T-cell (primary cell): ENCODE data around the gene FOXP1. TPM values are rescaled to one million over a fixed set of nuclear protein-coding genes. Genes with fewer than 3 reads are reported as not detected.

Experiments
- ATAC-seq, 4 experiments: fragments of 200-7000 bp in 3 of 4; fragments of 150-1000 bp in 1 of 4; cut with Tn5 transposase; replicated peaks in 1 of 4; 1 replicate in 3 of 4; 2 replicates in 1 of 4; pipeline ENCODE4 v1.10.0; 2021; ENCODE audit warnings: moderate library complexity in 3 of 4, mild to moderate bottlenecking in 2 of 4, moderate number of reproducible peaks in 1 of 4
- CTCF ChIA-PET, 2 donors: fragments of 300-600 bp; sonication (Branson Sonifier 250); formaldehyde crosslinking; loops; one replicate each; lab custom pipeline; 2022; ENCODE audit warnings: antibody characterized with exemption in 2 of 2; lab: Charles Lee
- POLR2A ChIA-PET, 2 donors: fragments of 300-600 bp; sonication (Branson Sonifier 250); formaldehyde crosslinking; loops; one replicate each; lab custom pipeline; 2022; ENCODE audit warnings: antibody characterized with exemption in 2 of 2; lab: Charles Lee
- DNase-seq, 35 experiments: peaks; one replicate each; pipeline versions ENCODE4 v3.0.0 to v3.0.0-alpha.2; 2013 to 2023
- H3K27ac ChIP-seq: one replicate; pipeline ENCODE4 v1.5.1; 2013; ENCODE audit warnings: low read length
- H3K27me3 ChIP-seq, 2 experiments: replicated peaks in 1 of 2; 1 replicate in 1 of 2; 2 replicates in 1 of 2; pipeline versions ENCODE4 v1.6.1 to v1.7.0; 2013; ENCODE audit warnings: low read length in 1 of 2, mixed read lengths in 1 of 2; ENCODE audit not compliant: control insufficient read depth in 2 of 2, insufficient read depth in 2 of 2; ENCODE audit errors: extremely low read depth in 1 of 2
- H3K36me3 ChIP-seq, 2 donors: 1 replicate in 1 of 2; 2 replicates in 1 of 2; pipeline versions ENCODE4 v1.6.1 to v1.7.0; 2013; ENCODE audit warnings: low read length in 1 of 2; ENCODE audit not compliant: control insufficient read depth in 2 of 2, insufficient read depth in 1 of 2; ENCODE audit errors: extremely low read depth in 1 of 2
- H3K4me1 ChIP-seq, 2 experiments: 1 replicate in 1 of 2; 2 replicates in 1 of 2; pipeline versions ENCODE4 v1.6.1 to v1.7.0; 2013; ENCODE audit warnings: low read length in 2 of 2, mixed read lengths in 1 of 2; ENCODE audit not compliant: insufficient read depth in 2 of 2, control insufficient read depth in 1 of 2; ENCODE audit errors: extremely low read depth in 1 of 2
- H3K4me3 ChIP-seq, 2 donors: 1 replicate in 1 of 2; 2 replicates in 1 of 2; pipeline versions ENCODE4 v1.5.1 to v1.7.0; 2013; ENCODE audit warnings: mild to moderate bottlenecking in 2 of 2, low read length in 1 of 2, moderate library complexity in 1 of 2; ENCODE audit not compliant: control insufficient read depth in 1 of 2; ENCODE audit errors: extremely low read depth in 1 of 2
- H3K9me3 ChIP-seq: 2 replicates; pipeline ENCODE4 v1.7.0; 2013
- H3K27ac Mint-ChIP-seq, 2 donors: one replicate each; pipeline ENCODE4 v1.8.0; 2020 to 2021; ENCODE audit warnings: mild to moderate bottlenecking in 2 of 2, mixed read lengths in 2 of 2
- H3K27me3 Mint-ChIP-seq, 2 donors: one replicate each; pipeline ENCODE4 v1.8.0; 2021 to 2022; ENCODE audit warnings: mixed read lengths in 2 of 2
- H3K36me3 Mint-ChIP-seq: one replicate; pipeline ENCODE4 v1.8.0; 2021; ENCODE audit warnings: mixed read lengths
- H3K4me1 Mint-ChIP-seq, 3 donors: one replicate each; pipeline ENCODE4 v1.8.0; 2020 to 2022; ENCODE audit warnings: mixed read lengths in 3 of 3, mild to moderate bottlenecking in 1 of 3
- H3K4me3 Mint-ChIP-seq, 3 donors: one replicate each; pipeline ENCODE4 v1.8.0; 2020 to 2022; ENCODE audit warnings: mild to moderate bottlenecking in 3 of 3, mixed read lengths in 3 of 3, moderate library complexity in 3 of 3
- H3K9me3 Mint-ChIP-seq, 3 donors: one replicate each; pipeline ENCODE4 v1.8.0; 2020 to 2022; ENCODE audit warnings: mixed read lengths in 3 of 3
- WGBS: methylation state at CpG from one replicate; pipeline ENCODE4 v1.1.5; 2013; ENCODE audit warnings: missing lambda C conversion rate; ENCODE audit not compliant: insufficient coverage; 5-methylcytosine and 5-hydroxymethylcytosine counted together
- total RNA-seq, 35 experiments: library from RNA in 6 of 35; stranded (reverse) in 6 of 35; fragments of 120-200 nt in 1 of 35; gene quantifications; one replicate each; pipeline versions ENCODE4 v1.2.1 to v1.2.4 and lab custom pipeline; 2013 to 2026

The FOXP1 gene
- total RNA-seq, 5 donors from 2014 or later (not counting 1 experiment from before 2014, with no cell fraction given), result 258 to 586 (median 290) TPM

DNA sequence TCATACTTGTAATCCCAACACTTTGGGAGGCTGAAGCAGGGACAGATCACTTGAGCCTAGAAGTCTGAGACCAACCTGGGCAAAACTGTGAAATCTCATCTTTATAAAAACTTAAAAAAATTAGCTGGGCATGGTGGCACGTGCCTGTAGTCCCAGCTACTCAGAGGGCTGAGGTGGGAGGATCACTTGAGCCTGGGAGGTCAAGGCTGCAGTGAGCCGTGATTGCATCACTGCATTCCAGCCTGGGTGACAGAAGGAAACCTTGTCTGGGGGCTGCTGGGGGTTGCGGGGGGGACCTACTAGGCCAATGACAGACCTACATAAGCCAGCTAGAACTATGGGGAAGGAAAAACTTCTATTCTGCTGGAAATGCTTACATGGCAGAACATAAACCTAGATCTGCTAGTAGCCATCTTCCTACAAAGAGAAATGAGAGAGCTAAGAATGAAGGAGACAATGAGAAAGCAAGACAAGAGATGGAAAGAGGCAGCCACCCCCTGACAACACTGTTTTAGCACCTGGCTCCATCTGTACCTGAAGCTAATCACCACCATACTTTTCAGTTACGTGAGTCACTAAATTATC, 23.9 kb downstream of the FOXP1 start:
- 81% methylated on average over 3 of the region's 4 CpGs for WGBS
- H3K9me3 ChIP-seq, result no peaks in the 10 kb centered on the region
- no peak overlapping the region for H3K4me3 ChIP-seq
- H3K4me1 Mint-ChIP-seq, result peaks cover 0 to 14% (median 7%) of the 10 kb centered on the region in 3 donors
- H3K27ac Mint-ChIP-seq, result no peak overlapping the region
- H3K27ac ChIP-seq, result no peak overlapping the region
- no peak for ATAC-seq
- H3K27me3 ChIP-seq, result no peaks in the 10 kb centered on the region
- no peaks in the 10 kb centered on the region for H3K9me3 Mint-ChIP-seq
- ChIA-PET CTCF (no interaction called here), POLR2A (no interaction called here)
- no peaks in the 10 kb centered on the region for H3K4me1 ChIP-seq
- no peaks in the 10 kb centered on the region for H3K27me3 Mint-ChIP-seq
- no peaks in the 10 kb centered on the region for H3K36me3 ChIP-seq
- no peak overlapping the region for H3K4me3 Mint-ChIP-seq
- peaks cover 23% of the 10 kb centered on the region for H3K36me3 Mint-ChIP-seq
- no peak for DNase-seq

DNA sequence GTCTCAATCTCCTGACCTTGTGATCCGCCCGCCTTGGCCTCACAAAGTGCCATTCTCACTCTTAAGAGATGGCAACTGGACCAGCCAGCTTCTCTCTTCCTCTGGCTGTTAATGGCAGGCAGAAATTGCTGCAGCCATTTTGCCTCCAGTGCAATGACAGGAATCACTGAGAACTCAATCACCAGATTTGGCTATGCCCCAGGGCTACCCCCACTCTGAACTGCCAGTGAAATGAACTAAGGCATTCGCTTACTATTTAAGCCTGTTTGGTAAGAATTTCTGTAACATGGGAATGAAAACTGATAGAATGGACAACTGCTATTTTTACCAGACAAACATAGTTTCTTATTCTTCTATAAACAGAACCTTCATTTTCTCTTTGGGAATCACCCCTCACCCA, 24.5 kb downstream of the FOXP1 start:
- 100% methylated on average over 2 of the region's 3 CpGs for WGBS
- Histone ChIP-seq H3K27me3 (no peaks in the 10 kb centered on the region), H3K27ac (no peak overlapping the region), H3K4me3 (no peak overlapping the region), H3K9me3 (no peaks in the 10 kb centered on the region), H3K36me3 (no peaks in the 10 kb centered on the region), H3K4me1 (no peaks in the 10 kb centered on the region)
- no peak for DNase-seq
- no peak overlapping the region for H3K4me3 Mint-ChIP-seq
- ChIA-PET CTCF (no interaction called here), POLR2A (no interaction called here)
- no peaks in the 10 kb centered on the region for H3K27me3 Mint-ChIP-seq
- peaks cover 21% of the 10 kb centered on the region for H3K36me3 Mint-ChIP-seq
- no peak for ATAC-seq
- H3K4me1 Mint-ChIP-seq, result peaks cover 0 to 8% (median 7%) of the 10 kb centered on the region in 3 donors
- H3K27ac Mint-ChIP-seq, result no peak overlapping the region
- no peaks in the 10 kb centered on the region for H3K9me3 Mint-ChIP-seq

DNA sequence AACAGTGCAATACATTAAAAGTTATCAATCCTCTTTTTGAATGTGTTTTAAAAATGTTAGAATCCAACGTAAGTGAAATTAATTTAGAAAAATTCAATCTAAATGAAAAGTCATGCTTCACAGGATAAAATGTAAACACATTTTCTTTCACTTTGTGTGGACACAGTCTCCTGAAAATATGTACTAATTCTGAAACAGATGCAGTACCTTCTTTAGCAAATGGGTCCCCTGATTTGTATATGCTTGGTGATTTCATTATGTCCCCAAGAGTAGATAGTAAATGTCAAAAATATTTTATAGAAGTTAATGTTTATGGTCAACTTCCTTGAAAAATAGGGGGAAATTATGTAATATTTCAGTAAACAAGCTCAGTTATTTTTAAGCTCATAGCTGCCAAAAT, 28.9 kb downstream of the FOXP1 start:
- Histone ChIP-seq H3K27ac (no peak overlapping the region), H3K4me1 (no peaks in the 10 kb centered on the region), H3K27me3 (no peaks in the 10 kb centered on the region), H3K9me3 (no peaks in the 10 kb centered on the region), H3K4me3 (no peak overlapping the region), H3K36me3 (no peaks in the 10 kb centered on the region)
- Mint-ChIP-seq H3K4me3 (no peak overlapping the region), H3K36me3 (peaks cover 7% of the 10 kb centered on the region), H3K9me3 (no peaks in the 10 kb centered on the region), H3K27ac (no peak overlapping the region), H3K27me3 (no peaks in the 10 kb centered on the region), H3K4me1 (peaks cover 0 to 2% (median 0%) of the 10 kb centered on the region in 3 donors)
- no CpG with 5 or more reads among the region's 1 CpG for WGBS
- no peak for ATAC-seq
- ChIA-PET POLR2A (interaction anchor here in 1 of 2 donors (0.6 kb wide), 1 partner anchor 498 kb away, joined by 5 read pairs; no protein-coding TSS in a partner anchor), CTCF (no interaction called here)
- no peak for DNase-seq

DNA sequence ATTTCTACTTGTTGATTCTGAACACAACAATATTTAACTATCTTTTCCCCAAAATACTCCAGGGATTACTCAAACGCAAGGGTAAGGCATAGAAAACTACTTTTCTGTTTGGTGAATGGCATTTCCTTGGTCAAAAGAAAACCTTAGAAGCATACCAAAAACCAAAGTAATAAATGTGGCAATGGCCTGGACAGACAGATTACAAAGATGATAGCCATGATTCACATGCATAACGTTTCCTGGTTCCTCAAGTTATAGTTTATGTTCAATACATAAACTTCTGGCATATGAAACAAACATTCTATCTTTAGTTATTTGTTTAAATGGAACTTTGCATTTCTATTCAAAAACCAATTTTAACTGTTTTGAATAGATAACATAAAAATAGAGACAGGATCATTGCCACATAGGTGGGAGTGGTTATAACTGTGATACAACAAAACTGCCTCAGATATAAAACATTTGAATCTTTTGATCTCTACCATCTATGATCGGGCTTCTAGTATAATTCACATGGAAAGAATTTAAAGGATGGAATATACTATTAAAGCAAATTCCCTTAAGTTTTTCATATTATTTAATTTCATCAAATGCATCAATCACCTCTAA, 32.1 kb downstream of the FOXP1 start:
- POLR2A ChIA-PET, result no interaction called here
- Histone ChIP-seq H3K4me1 (no peaks in the 10 kb centered on the region), H3K36me3 (no peaks in the 10 kb centered on the region), H3K4me3 (no peak overlapping the region), H3K27ac (no peak overlapping the region), H3K9me3 (no peaks in the 10 kb centered on the region), H3K27me3 (no peaks in the 10 kb centered on the region)
- WGBS, result 100% methylated on average over 1 of the region's 3 CpGs
- H3K27ac Mint-ChIP-seq, result no peak overlapping the region
- CTCF ChIA-PET, result no interaction called here
- H3K9me3 Mint-ChIP-seq, result no peaks in the 10 kb centered on the region
- no peak for ATAC-seq
- no peaks in the 10 kb centered on the region for H3K4me1 Mint-ChIP-seq
- H3K27me3 Mint-ChIP-seq, result no peaks in the 10 kb centered on the region
- H3K4me3 Mint-ChIP-seq, result no peak overlapping the region
- no peak for DNase-seq
- H3K36me3 Mint-ChIP-seq, result peaks cover 13% of the 10 kb centered on the region

DNA sequence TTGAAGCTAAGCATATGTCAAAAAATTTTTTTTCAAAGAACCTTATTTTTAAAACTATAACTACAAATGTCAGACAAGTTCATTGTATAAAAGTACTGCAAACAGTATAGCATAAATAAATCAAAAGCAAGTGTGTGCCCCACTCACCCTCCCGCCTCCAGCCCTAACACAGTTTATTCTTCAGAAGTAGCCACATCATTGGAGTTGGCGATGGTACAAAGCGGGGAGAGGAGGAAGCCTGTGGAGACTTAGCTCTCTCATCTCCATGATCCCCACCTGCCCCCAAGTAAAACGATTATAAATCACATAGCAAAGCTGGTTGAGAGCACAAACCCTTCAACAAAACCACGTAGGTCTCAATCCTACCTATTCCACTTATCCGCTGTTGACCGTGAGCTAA, 33.6 kb downstream of the FOXP1 start:
- no peaks in the 10 kb centered on the region for H3K36me3 ChIP-seq
- Mint-ChIP-seq H3K4me1 (no peaks in the 10 kb centered on the region), H3K27me3 (no peaks in the 10 kb centered on the region), H3K27ac (no peak overlapping the region), H3K9me3 (no peaks in the 10 kb centered on the region), H3K4me3 (no peak overlapping the region), H3K36me3 (peaks cover 13% of the 10 kb centered on the region)
- H3K27me3 ChIP-seq, result no peaks in the 10 kb centered on the region
- H3K4me3 ChIP-seq, result no peak overlapping the region
- no peaks in the 10 kb centered on the region for H3K9me3 ChIP-seq
- ChIA-PET CTCF (interaction anchor here in 1 of 2 donors (0.6 kb wide), 1 partner anchor 1798 kb away, joined by 3 read pairs; no protein-coding TSS in a partner anchor), POLR2A (no interaction called here)
- no peak for ATAC-seq
- no peak for DNase-seq
- WGBS, result no CpG with 5 or more reads among the region's 7 CpGs
- H3K27ac ChIP-seq, result no peak overlapping the region
- H3K4me1 ChIP-seq, result no peaks in the 10 kb centered on the region

DNA sequence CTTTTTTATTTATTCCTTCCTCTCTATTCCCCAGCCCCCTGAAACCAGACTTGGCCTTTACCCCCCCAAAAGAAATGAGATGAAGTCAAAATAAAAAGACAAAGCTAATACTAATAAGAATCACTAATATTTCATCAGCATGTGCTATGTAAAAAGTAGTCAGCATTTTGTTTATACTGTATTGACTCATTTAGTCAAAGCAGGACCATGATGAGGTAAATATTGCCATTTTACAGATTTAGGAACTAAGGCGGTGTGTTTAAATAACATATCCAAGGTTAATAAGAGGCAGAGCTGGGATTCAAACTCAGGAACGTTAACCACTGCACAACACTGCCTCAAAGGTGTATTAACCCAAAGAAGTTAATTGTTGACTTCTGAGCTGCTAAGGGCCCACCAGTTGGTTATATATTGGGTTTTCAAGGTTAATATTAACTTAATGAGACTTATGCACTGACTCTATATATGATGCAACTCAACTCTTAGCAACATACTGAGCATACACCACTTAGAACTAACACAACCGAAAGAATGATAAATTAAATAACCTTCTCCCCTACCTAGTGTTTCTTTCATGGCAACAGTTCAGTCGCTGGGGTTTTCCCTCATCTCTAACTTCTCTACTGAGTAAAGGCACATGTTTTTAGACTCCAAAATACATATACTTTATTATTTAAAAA, 34.7 kb downstream of the FOXP1 start:
- ATAC-seq (no peak), DNase-seq (no peak)
- no peaks in the 10 kb centered on the region for H3K4me1 ChIP-seq
- POLR2A ChIA-PET, result interaction anchor here in 1 of 2 donors (0.7 kb wide), 1 partner anchor 406 kb away, joined by 15 read pairs; no protein-coding TSS in a partner anchor
- Mint-ChIP-seq H3K9me3 (no peaks in the 10 kb centered on the region), H3K4me1 (no peaks in the 10 kb centered on the region), H3K27me3 (no peaks in the 10 kb centered on the region), H3K4me3 (no peak overlapping the region), H3K27ac (no peak overlapping the region), H3K36me3 (peaks cover 13% of the 10 kb centered on the region)
- no peak overlapping the region for H3K27ac ChIP-seq
- no peaks in the 10 kb centered on the region for H3K36me3 ChIP-seq
- no peaks in the 10 kb centered on the region for H3K9me3 ChIP-seq
- 100% methylated on average over 1 of the region's 4 CpGs for WGBS
- H3K4me3 ChIP-seq, result no peak overlapping the region
- no peaks in the 10 kb centered on the region for H3K27me3 ChIP-seq
- CTCF ChIA-PET, result no interaction called here
